Ishikawa (cell line): ENCODE results near the gene PYDC1.

ENCODE experiments used
- CEBPB ChIP-seq: IDR thresholded peaks from 2 replicates; pipeline ENCODE4 v1.6.1; 2012
- CREB1 ChIP-seq: IDR thresholded peaks from 2 replicates; pipeline ENCODE4 v1.6.1; 2012; ENCODE audit warnings: low read depth
- EP300 ChIP-seq: IDR thresholded peaks from 2 replicates; pipeline ENCODE4 v1.6.1; 2012; ENCODE audit warnings: borderline replicate concordance
- FOXM1 ChIP-seq: IDR thresholded peaks from 2 replicates; pipeline ENCODE4 v1.6.1; 2012; ENCODE audit warnings: low read depth, borderline replicate concordance
- MAX ChIP-seq: IDR thresholded peaks from 2 replicates; pipeline ENCODE4 v1.6.1; 2012
- NFIC ChIP-seq: IDR thresholded peaks from 2 replicates; pipeline ENCODE4 v1.6.1; 2012
- RAD21 ChIP-seq: IDR thresholded peaks from 2 replicates; pipeline ENCODE4 v1.6.1; 2012; ENCODE audit warnings: low read depth
- REST ChIP-seq: IDR thresholded peaks from 2 replicates; pipeline ENCODE4 v1.6.1; 2012; ENCODE audit warnings: low read depth, mild to moderate bottlenecking
- TEAD4 ChIP-seq: IDR thresholded peaks from 2 replicates; pipeline ENCODE4 v1.6.1; 2012
- USF1 ChIP-seq: IDR thresholded peaks from 2 replicates; pipeline ENCODE4 v1.6.1; 2012
- YY1 ChIP-seq: IDR thresholded peaks from 2 replicates; pipeline ENCODE4 v1.6.1; 2012; ENCODE audit warnings: low read depth
- ZBTB7A ChIP-seq: IDR thresholded peaks from 2 replicates; pipeline ENCODE4 v1.6.1; 2012; ENCODE audit warnings: low read depth

- no peak for TF ChIP-seq NFIC
- TF ChIP-seq USF1, result no peak
- no peak for TF ChIP-seq YY1
- no peak for TF ChIP-seq REST
- TF ChIP-seq CEBPB, result no peak
- no peak for TF ChIP-seq RAD21
- no peak for TF ChIP-seq MAX
- no peak for TF ChIP-seq EP300
- TF ChIP-seq FOXM1, result no peak
- no peak for TF ChIP-seq CREB1
- TF ChIP-seq TEAD4, result no peak
- no peak for TF ChIP-seq ZBTB7A
Observed at GRCh38 chr16:31250782-31251384, 33.9 kb upstream of the PYDC1 start.
